Erythroblast (primary cell): ENCODE data around the gene HS6ST1.

Experiments
- GATA1 ChIP-seq: IDR thresholded peaks from 2 replicates; pipeline ENCODE4 v1.6.1; 2011; ENCODE audit warnings: low read depth, mild to moderate bottlenecking, control low read depth, low read length, moderate library complexity
- POLR2A ChIP-seq: IDR thresholded peaks from 2 replicates; pipeline ENCODE4 v1.6.1; 2011; ENCODE audit warnings: mild to moderate bottlenecking, low read length

DNA sequence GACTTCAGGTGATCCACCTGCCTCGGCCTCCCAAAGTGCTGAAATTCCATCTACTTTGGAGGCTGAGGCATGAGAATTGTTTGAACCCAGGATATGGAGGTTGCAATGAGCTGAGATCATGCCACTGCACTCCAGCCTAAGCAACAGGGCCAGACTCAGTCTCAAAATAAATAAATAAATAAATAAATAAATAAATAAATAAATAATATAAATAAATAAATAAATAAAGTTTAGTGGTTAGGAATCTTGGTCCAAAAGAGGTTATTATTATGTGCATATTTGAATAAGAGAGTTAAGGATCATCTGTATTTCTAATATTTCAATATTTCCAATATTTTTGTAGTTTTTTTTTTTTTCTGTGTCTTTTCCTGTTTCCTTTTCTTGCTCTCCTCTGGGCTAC, 90.8 kb downstream of the HS6ST1 start:
- TF ChIP-seq POLR2A (no peak), GATA1 (no peak)
